Naive thymus-derived CD8-positive, alpha-beta T cell (primary cell): Measurements from ENCODE around the gene RGS6. TPM values are rescaled to one million over a fixed set of nuclear protein-coding genes. Genes with fewer than 3 reads are reported as not detected.

Experiments
- ATAC-seq, 2 donors: fragments of 150-1000 bp; cut with Tn5 transposase in 1 of 2; sonication (Bioruptor Pico), chemical (Tn5 transposase) in 1 of 2; 1 replicate in 1 of 2; 2 replicates in 1 of 2; pipeline ENCODE4 v1.10.0; 2021; ENCODE audit warnings: mild to moderate bottlenecking in 2 of 2, moderate library complexity in 2 of 2
- POLR2A ChIA-PET: fragments of 350-600 bp; sonication (Branson Sonifier 250); formaldehyde crosslinking; loops from one replicate; lab custom pipeline; 2021; ENCODE audit warnings: antibody characterized with exemption; lab: Charles Lee
- DNase-seq, 10 donors: peaks; one replicate each; pipeline versions ENCODE4 v3.0.0 to v3.0.0-alpha.2; 2020 to 2022
- H3K27ac Mint-ChIP-seq, 10 donors: one replicate each; pipeline ENCODE4 v1.8.0; 2020 to 2022; ENCODE audit warnings: mild to moderate bottlenecking in 10 of 10, mixed read lengths in 10 of 10, moderate library complexity in 4 of 10, inconsistent platforms in 1 of 10
- H3K27me3 Mint-ChIP-seq, 5 donors: one replicate each; pipeline ENCODE4 v1.8.0; 2021 to 2022; ENCODE audit warnings: mixed read lengths in 5 of 5
- H3K36me3 Mint-ChIP-seq, 3 donors: one replicate each; pipeline ENCODE4 v1.8.0; 2020 to 2022; ENCODE audit warnings: mixed read lengths in 3 of 3, mild to moderate bottlenecking in 2 of 3, inconsistent platforms in 1 of 3
- H3K4me1 Mint-ChIP-seq, 4 donors: one replicate each; pipeline ENCODE4 v1.8.0; 2021 to 2022; ENCODE audit warnings: mixed read lengths in 4 of 4
- H3K4me3 Mint-ChIP-seq, 10 donors: one replicate each; pipeline ENCODE4 v1.8.0; 2020 to 2022; ENCODE audit warnings: mild to moderate bottlenecking in 10 of 10, mixed read lengths in 10 of 10, moderate library complexity in 6 of 10, inconsistent platforms in 1 of 10
- H3K9me3 Mint-ChIP-seq, 9 donors: one replicate each; pipeline ENCODE4 v1.8.0; 2020 to 2022; ENCODE audit warnings: mixed read lengths in 9 of 9, mild to moderate bottlenecking in 3 of 9, inconsistent platforms in 1 of 9, moderate library complexity in 1 of 9
- polyA plus RNA-seq, 3 donors: library from polyadenylated mRNA; unstranded; fragments of 300-500 nt; fragmentation: Illumina TruSeq; gene quantifications; one replicate each; pipeline ENCODE4 v1.2.3, GENCODE V29; 2021
- total RNA-seq, 8 experiments: library from RNA in 2 of 8; stranded (reverse) in 2 of 8; gene quantifications; one replicate each; pipeline ENCODE4 v1.2.3 and lab custom pipeline; 2021 to 2026

Gene RGS6
- total and polyA plus RNA-seq, 5 experiments from 2014 or later = not detected

- Mint-ChIP-seq H3K36me3 (no peaks in the 10 kb centered on the region), H3K27me3 (peaks cover 0 to 1% (median 0%) of the 10 kb centered on the region in 5 donors), H3K4me1 (peaks cover 0 to 2% (median 0%) of the 10 kb centered on the region in 4 donors), H3K9me3 (no peaks in the 10 kb centered on the region), H3K4me3 (no peak overlapping the region), H3K27ac (no peak overlapping the region)
- POLR2A ChIA-PET = no interaction called here
- DNase-seq (no peak), ATAC-seq (no peak)
Measured at GRCh38 chr14:72606879-72607278, 674.6 kb downstream of the RGS6 start.

GRCh38 chr14:72607386-72608130 lies 675.3 kb downstream of the RGS6 start:
- H3K27ac Mint-ChIP-seq = no peak overlapping the region
- peaks cover 0 to 1% (median 0%) of the 10 kb centered on the region in 5 donors for H3K27me3 Mint-ChIP-seq
- H3K4me3 Mint-ChIP-seq = no peak overlapping the region
- H3K9me3 Mint-ChIP-seq = no peaks in the 10 kb centered on the region
- H3K36me3 Mint-ChIP-seq = no peaks in the 10 kb centered on the region
- DNase-seq = no peak
- POLR2A ChIA-PET = no interaction called here
- peaks cover 0 to 5% (median under 1%) of the 10 kb centered on the region in 4 donors for H3K4me1 Mint-ChIP-seq
- no peak for ATAC-seq

- POLR2A ChIA-PET = no interaction called here
- H3K4me3 Mint-ChIP-seq = no peak overlapping the region
Measured at GRCh38 chr14:72608391-72609204, 676.4 kb downstream of the RGS6 start.

GRCh38 chr14:72609205-72609916 lies 677.1 kb downstream of the RGS6 start:
- Mint-ChIP-seq H3K4me1 (peaks cover 0 to 7% (median under 1%) of the 10 kb centered on the region in 4 donors), H3K27ac (no peak overlapping the region), H3K36me3 (no peaks in the 10 kb centered on the region), H3K4me3 (no peak overlapping the region), H3K27me3 (peaks cover 0 to 1% (median 0%) of the 10 kb centered on the region in 5 donors), H3K9me3 (no peaks in the 10 kb centered on the region)
- DNase-seq = no peak
- POLR2A ChIA-PET = no interaction called here
- no peak for ATAC-seq

More at GRCh38 chr14:72608391-72609204, 676.4 kb downstream of the RGS6 start:
- Mint-ChIP-seq H3K27ac (peak overlapping the region in 2 of 10 donors; percentile 22 to 48), H3K9me3 (no peaks in the 10 kb centered on the region), H3K36me3 (no peaks in the 10 kb centered on the region), H3K27me3 (peaks cover 0 to 1% (median 0%) of the 10 kb centered on the region in 5 donors), H3K4me1 (peaks cover 0 to 7% (median under 1%) of the 10 kb centered on the region in 4 donors)
- ATAC-seq (no peak), DNase-seq (no peak)

- no peak for DNase-seq
- H3K27ac Mint-ChIP-seq = no peak overlapping the region
- POLR2A ChIA-PET = no interaction called here
- no peaks in the 10 kb centered on the region for H3K36me3 Mint-ChIP-seq
- H3K4me1 Mint-ChIP-seq = peaks cover 0 to 7% (median under 1%) of the 10 kb centered on the region in 4 donors
- peaks cover 0 to 1% (median 0%) of the 10 kb centered on the region in 5 donors for H3K27me3 Mint-ChIP-seq
- H3K9me3 Mint-ChIP-seq = no peaks in the 10 kb centered on the region
- H3K4me3 Mint-ChIP-seq = no peak overlapping the region
- no peak for ATAC-seq
Measured at GRCh38 chr14:72610096-72610830, 678.0 kb downstream of the RGS6 start.

GRCh38 chr14:72610831-72611200 lies 678.6 kb downstream of the RGS6 start:
- POLR2A ChIA-PET = no interaction called here
- Mint-ChIP-seq H3K27ac (peak overlapping the region in 1 of 10 donors; percentile 12), H3K4me1 (peaks cover 0 to 7% (median under 1%) of the 10 kb centered on the region in 4 donors), H3K4me3 (no peak overlapping the region), H3K9me3 (no peaks in the 10 kb centered on the region), H3K27me3 (peaks cover 0 to 1% (median 0%) of the 10 kb centered on the region in 5 donors), H3K36me3 (no peaks in the 10 kb centered on the region)
- no peak for DNase-seq
- ATAC-seq = no peak

- Mint-ChIP-seq H3K4me1 (peaks cover 0 to 13% (median 3%) of the 10 kb centered on the region in 4 donors), H3K9me3 (no peaks in the 10 kb centered on the region), H3K27me3 (peaks cover 0 to 1% (median 0%) of the 10 kb centered on the region in 5 donors), H3K36me3 (no peaks in the 10 kb centered on the region), H3K27ac (no peak overlapping the region), H3K4me3 (no peak overlapping the region)
- ATAC-seq (no peak), DNase-seq (no peak)
- POLR2A ChIA-PET = no interaction called here
Measured at GRCh38 chr14:72611506-72611905, 679.3 kb downstream of the RGS6 start.

GRCh38 chr14:72612041-72612440 lies 679.8 kb downstream of the RGS6 start:
- H3K4me3 Mint-ChIP-seq = no peak overlapping the region
- H3K27ac Mint-ChIP-seq = no peak overlapping the region
- ATAC-seq = no peak
- H3K9me3 Mint-ChIP-seq = no peaks in the 10 kb centered on the region
- peaks cover 0 to 14% (median 3%) of the 10 kb centered on the region in 4 donors for H3K4me1 Mint-ChIP-seq
- no peak for DNase-seq
- POLR2A ChIA-PET = no interaction called here
- H3K27me3 Mint-ChIP-seq = peaks cover 0 to 1% (median 0%) of the 10 kb centered on the region in 5 donors
- H3K36me3 Mint-ChIP-seq = no peaks in the 10 kb centered on the region

GRCh38 chr14:72613231-72613974 lies 681.2 kb downstream of the RGS6 start:
- H3K36me3 Mint-ChIP-seq = no peaks in the 10 kb centered on the region
- no peak overlapping the region for H3K27ac Mint-ChIP-seq
- H3K4me1 Mint-ChIP-seq = peaks cover 0 to 14% (median 3%) of the 10 kb centered on the region in 4 donors
- ATAC-seq = no peak
- H3K27me3 Mint-ChIP-seq = peaks cover 0 to 1% (median 0%) of the 10 kb centered on the region in 5 donors
- no peak for DNase-seq
- H3K9me3 Mint-ChIP-seq = no peaks in the 10 kb centered on the region
- H3K4me3 Mint-ChIP-seq = no peak overlapping the region
- POLR2A ChIA-PET = no interaction called here

GRCh38 chr14:72613975-72614319 lies 681.7 kb downstream of the RGS6 start:
- DNase-seq = no peak
- Mint-ChIP-seq H3K4me3 (no peak overlapping the region), H3K27ac (no peak overlapping the region), H3K9me3 (no peaks in the 10 kb centered on the region), H3K4me1 (peaks cover 0 to 14% (median 3%) of the 10 kb centered on the region in 4 donors), H3K27me3 (peaks cover 0 to 1% (median 0%) of the 10 kb centered on the region in 5 donors), H3K36me3 (no peaks in the 10 kb centered on the region)
- POLR2A ChIA-PET = no interaction called here
- ATAC-seq = no peak

GRCh38 chr14:72614365-72614764 lies 682.1 kb downstream of the RGS6 start:
- H3K4me1 Mint-ChIP-seq = peaks cover 0 to 14% (median 3%) of the 10 kb centered on the region in 4 donors

More at GRCh38 chr14:72614365-72614764, 682.1 kb downstream of the RGS6 start:
- DNase-seq (no peak), ATAC-seq (no peak)
- H3K27ac Mint-ChIP-seq = no peak overlapping the region
- no peaks in the 10 kb centered on the region for H3K9me3 Mint-ChIP-seq
- H3K4me3 Mint-ChIP-seq = no peak overlapping the region
- POLR2A ChIA-PET = interaction anchor here (0.8 kb wide), 1 partner anchor 19 kb away, joined by 5 read pairs; no protein-coding TSS in a partner anchor
- peaks cover 0 to 1% (median 0%) of the 10 kb centered on the region in 5 donors for H3K27me3 Mint-ChIP-seq
- H3K36me3 Mint-ChIP-seq = no peaks in the 10 kb centered on the region
